WTC11 (cell line): ENCODE measurements around the gene GMEB1. TPM values are rescaled to one million over a fixed set of nuclear protein-coding genes. Genes with fewer than 3 reads are reported as not detected.

Experiments used
- AFF4 ChIP-seq: sonication (generic); formaldehyde crosslinking; IDR thresholded peaks from 2 replicates; pipeline ENCODE4 v1.8.1; 2023; ENCODE audit warnings: mild to moderate bottlenecking, missing genetic modification reagents, borderline replicate concordance
- ATF1 ChIP-seq: sonication (generic); formaldehyde crosslinking; IDR thresholded peaks from 2 replicates; pipeline ENCODE4 v1.8.1; 2023; ENCODE audit warnings: mild to moderate bottlenecking, moderate library complexity, missing genetic modification reagents
- E2F1 ChIP-seq: sonication (generic); formaldehyde crosslinking; IDR thresholded peaks from 2 replicates; pipeline ENCODE4 v1.8.0; 2022; ENCODE audit warnings: mild to moderate bottlenecking, missing genetic modification reagents
- E2F5 ChIP-seq: sonication (generic); formaldehyde crosslinking; IDR thresholded peaks from 2 replicates; pipeline ENCODE4 v1.8.1; 2022; ENCODE audit warnings: mild to moderate bottlenecking, moderate library complexity, missing genetic modification reagents
- ESRRA ChIP-seq: sonication (generic); formaldehyde crosslinking; IDR thresholded peaks from 2 replicates; pipeline ENCODE4 v1.8.1; 2022; ENCODE audit warnings: mild to moderate bottlenecking, missing genetic modification reagents, borderline replicate concordance
- FOXK1 ChIP-seq: sonication (generic); formaldehyde crosslinking; IDR thresholded peaks from 2 replicates; pipeline ENCODE4 v1.8.0; 2022; ENCODE audit warnings: mild to moderate bottlenecking, moderate library complexity, missing genetic modification reagents
- FOXP1 ChIP-seq: sonication (generic); formaldehyde crosslinking; IDR thresholded peaks from 2 replicates; pipeline ENCODE4 v1.8.0; 2022; ENCODE audit warnings: missing genetic modification reagents, mild to moderate bottlenecking, moderate library complexity, borderline replicate concordance
- FOXP4 ChIP-seq: sonication (generic); formaldehyde crosslinking; IDR thresholded peaks from 2 replicates; pipeline ENCODE4 v1.8.0; 2022; ENCODE audit warnings: mild to moderate bottlenecking, missing genetic modification reagents
- HMGXB4 ChIP-seq: sonication (generic); formaldehyde crosslinking; IDR thresholded peaks from 2 replicates; pipeline ENCODE4 v1.8.1; 2023; ENCODE audit warnings: mild to moderate bottlenecking, moderate library complexity, missing genetic modification reagents
- KAT7 ChIP-seq: sonication (generic); formaldehyde crosslinking; IDR thresholded peaks from 2 replicates; pipeline ENCODE4 v1.8.1; 2023; ENCODE audit warnings: missing genetic modification reagents, mild to moderate bottlenecking, borderline replicate concordance
- MAX ChIP-seq: sonication (generic); formaldehyde crosslinking; IDR thresholded peaks from 2 replicates; pipeline ENCODE4 v1.8.0; 2022; ENCODE audit warnings: mild to moderate bottlenecking, missing genetic modification reagents
- MYBL2 ChIP-seq: sonication (generic); formaldehyde crosslinking; IDR thresholded peaks from 2 replicates; pipeline ENCODE4 v1.8.1; 2023; ENCODE audit warnings: mild to moderate bottlenecking, moderate library complexity, missing genetic modification reagents
- NR1H2 ChIP-seq: sonication (generic); formaldehyde crosslinking; IDR thresholded peaks from 2 replicates; pipeline ENCODE4 v1.9.0; 2021; ENCODE audit warnings: mild to moderate bottlenecking, moderate library complexity, missing genetic modification reagents
- PRDM15 ChIP-seq: sonication (generic); formaldehyde crosslinking; IDR thresholded peaks from 2 replicates; pipeline ENCODE4 v1.8.0; 2022; ENCODE audit warnings: missing genetic modification reagents
- SP1 ChIP-seq: sonication (generic); formaldehyde crosslinking; conservative IDR thresholded peaks from 2 replicates; pipeline ENCODE4 v1.8.1; 2022; ENCODE audit warnings: missing genetic modification reagents
- TEAD1 ChIP-seq: sonication (generic); formaldehyde crosslinking; IDR thresholded peaks from 2 replicates; pipeline ENCODE4 v1.8.0; 2022; ENCODE audit warnings: mild to moderate bottlenecking, missing genetic modification reagents
- ZNF138 ChIP-seq: sonication (generic); formaldehyde crosslinking; conservative IDR thresholded peaks from 2 replicates; pipeline ENCODE4 v1.8.1; 2022; ENCODE audit warnings: mild to moderate bottlenecking, moderate library complexity, missing genetic modification reagents
- ZNF232 ChIP-seq: sonication (generic); formaldehyde crosslinking; IDR thresholded peaks from 2 replicates; pipeline ENCODE4 v1.8.0; 2022; ENCODE audit warnings: mild to moderate bottlenecking, missing genetic modification reagents
- ZNF281 ChIP-seq: sonication (generic); formaldehyde crosslinking; IDR thresholded peaks from 2 replicates; pipeline ENCODE4 v1.8.0; 2023; ENCODE audit warnings: mild to moderate bottlenecking, missing genetic modification reagents
- ZNF416 ChIP-seq: fragments of 250-450 bp; sonication (Bioruptor Pico); IDR thresholded peaks from 2 replicates; pipeline ENCODE4 v1.9.0; 2021; ENCODE audit warnings: mild to moderate bottlenecking, inconsistent platforms
- total RNA-seq: library from RNA; stranded (reverse); gene quantifications from 3 replicates; pipeline ENCODE4 v1.2.3, GENCODE V29; 2021

GMEB1 gene
- total RNA-seq, 1 experiment from 2014 or later, result 29.4 TPM

- TF ChIP-seq PRDM15 (CRISPR knock-in tag), result no peak
- TF ChIP-seq FOXP4 (CRISPR knock-in tag), result no peak
- peak; percentile 93 for TF ChIP-seq FOXK1 (CRISPR knock-in tag)
- no peak for TF ChIP-seq NR1H2
- TF ChIP-seq ATF1, result no peak
- TF ChIP-seq ZNF232, result 0 out of 2 replicates have a peak, but pooled peaks have one; percentile 38
- peak; percentile 17; the same call in 1 of the 2 replicates for TF ChIP-seq ZNF281 (CRISPR knock-in tag)
- 0 out of 2 replicates have a peak, but pooled peaks have one; percentile 49 for TF ChIP-seq AFF4 (CRISPR knock-in tag)
- peak; percentile 97 for TF ChIP-seq TEAD1
- peak; percentile 98; the same call in 1 of the 2 replicates for TF ChIP-seq KAT7 (CRISPR knock-in tag)
- 0 out of 2 replicates have a peak, but pooled peaks have one; percentile 49 for TF ChIP-seq ESRRA (CRISPR knock-in tag)
- 0 out of 2 replicates have a peak, but pooled peaks have one; percentile 45 for TF ChIP-seq ZNF416
- peak; percentile 61; the same call in 1 of the 2 replicates for TF ChIP-seq HMGXB4 (CRISPR knock-in tag)
- peak; percentile 96 for TF ChIP-seq MYBL2
- TF ChIP-seq ZNF138 (CRISPR knock-in tag), result no peak
- TF ChIP-seq E2F5 (CRISPR knock-in tag), result peak; percentile 90
- peak; percentile 89 for TF ChIP-seq SP1 (CRISPR knock-in tag)
- TF ChIP-seq FOXP1 (CRISPR knock-in tag), result peak; percentile 89
- TF ChIP-seq E2F1 (CRISPR knock-in tag), result no peak
- peak; percentile 97 for TF ChIP-seq MAX (CRISPR knock-in tag)
These were observed 25.5 kb upstream of the GMEB1 start, which contains the start of gene TAF12 (continued) for GRCh38 chr1:28642847-28643635.
